Stomach (tissue), 9 donors: ENCODE data around the gene WWP2. TPM values are rescaled to one million over a fixed set of nuclear protein-coding genes. Genes with fewer than 3 reads are reported as not detected.

Source experiments
- DNase-seq, 2 donors: peaks; one replicate each; pipeline versions ENCODE4 v3.0.0 to v3.0.0-alpha.2; 2013 to 2019
- H3K27ac ChIP-seq, 5 donors: fragments of 200-600 bp in 4 of 5; sonication (generic) in 4 of 5; one replicate each; pipeline ENCODE4 v1.5.1; 2013 to 2019; ENCODE audit warnings: mild to moderate bottlenecking in 1 of 5, moderate library complexity in 1 of 5
- H3K27me3 ChIP-seq, 3 donors: fragments of 200-600 bp; sonication (generic); one replicate each; pipeline ENCODE4 v1.5.1; 2017 to 2019; ENCODE audit warnings: mixed run types in 1 of 3
- H3K36me3 ChIP-seq, 4 donors: fragments of 200-600 bp; sonication (generic); 1 replicate in 3 of 4; 2 replicates in 1 of 4; pipeline ENCODE4 v1.5.1; 2016 to 2019
- H3K4me1 ChIP-seq, 4 donors: fragments of 200-600 bp; sonication (generic); one replicate each; pipeline ENCODE4 v1.5.1; 2016 to 2019
- H3K4me3 ChIP-seq, 4 donors: fragments of 200-600 bp; sonication (generic) in 3 of 4; one replicate each; pipeline ENCODE4 v1.5.1; 2016 to 2019; ENCODE audit warnings: mild to moderate bottlenecking in 1 of 4
- H3K9me3 ChIP-seq, 4 donors: fragments of 200-600 bp; sonication (generic); one replicate each; pipeline ENCODE4 v1.5.1; 2016 to 2019
- CTCF ChIP-seq, 7 experiments: fragments of 450-650 bp in 4 of 7; fragments of 200-600 bp in 3 of 7; sonication (generic) in 3 of 7; IDR thresholded peaks; one replicate each; pipeline ENCODE4 v1.5.1; 2016 to 2019; ENCODE audit warnings: antibody characterized with exemption in 7 of 7, control low read depth in 2 of 7, mild to moderate bottlenecking in 1 of 7
- EP300 ChIP-seq: sonication (generic); formaldehyde crosslinking; IDR thresholded peaks from one replicate; pipeline ENCODE4 v1.6.1; 2017; ENCODE audit warnings: antibody characterized with exemption
- POLR2A ChIP-seq, 4 donors: fragments of 450-650 bp; IDR thresholded peaks; one replicate each; pipeline ENCODE4 v1.6.1; 2016; ENCODE audit warnings: antibody characterized with exemption in 4 of 4, control low read depth in 2 of 4, mild to moderate bottlenecking in 1 of 4, moderate library complexity in 1 of 4
- POLR2AphosphoS5 ChIP-seq, 3 donors: sonication (generic); formaldehyde crosslinking; IDR thresholded peaks; one replicate each; pipeline ENCODE4 v1.6.1; 2016; ENCODE audit warnings: antibody characterized with exemption in 3 of 3
- WGBS, 5 donors: extraction: QIAGEN DNeasy Blood & Tissue Kit in 3 of 5; methylation state at CpG; one replicate each; pipeline versions ENCODE4 v1.1.5 to v1.1.7; 2013 to 2018; 5-methylcytosine and 5-hydroxymethylcytosine counted together
- intact Hi-C: fragments of 100-400 bp; cut with DNase I; formaldehyde crosslinking; loops from one replicate; pipeline ENCODE4 v1.15.1; 2023; ENCODE audit warnings: low total_unique reads
- polyA plus RNA-seq, 3 donors: library from polyadenylated mRNA; stranded (reverse); fragments of 200-250 nt; gene quantifications; one replicate each; pipeline ENCODE4 v1.2.3, GENCODE V29; 2013
- total RNA-seq, 5 donors: library from RNA; depleted of rRNA; stranded (reverse); fragments of >200 nt; gene quantifications; one replicate each; pipeline versions ENCODE4 v1.1.0 to v1.2.3, GENCODE V29; 2014 to 2016
- donor health status: healthy with polysubstance abuse.
- donor health status: Bipolar disorder and iron deficiency.
- donor health status: healthy.

WWP2 gene
- total and polyA plus RNA-seq, 8 donors = 16.0 to 442 (median 35.2) TPM

- peaks cover 20 to 44% (median 42%) of the 10 kb centered on the region in 4 donors for H3K4me1 ChIP-seq
- no peak for TF ChIP-seq POLR2A (IDR thresholded peaks at IDR 0.05)
- TF ChIP-seq POLR2AphosphoS5 (IDR thresholded peaks at IDR 0.05) = peak in 1 of 3 donors; percentile 25
- TF ChIP-seq EP300 = no peak
- H3K27me3 ChIP-seq = no peaks in the 10 kb centered on the region
- no peak overlapping the region for H3K4me3 ChIP-seq
- no peaks in the 10 kb centered on the region for H3K9me3 ChIP-seq
- intact Hi-C loops = no loop called here
- peaks cover 0 to 41% (median 35%) of the 10 kb centered on the region in 4 donors for H3K36me3 ChIP-seq
- peak; percentile 62 to 76 for DNase-seq
- 28 to 54% (median 43%) methylated on average over 10 of the region's 10 CpGs for WGBS, 5 donors
- H3K27ac ChIP-seq = peak overlapping the region in 4 of 5 donors; percentile 64 to 74 (median 71)
These were observed 77.8 kb downstream of the WWP2 start for GRCh38 chr16:69839798-69840409.

- Histone ChIP-seq H3K4me3 (no peak overlapping the region), H3K4me1 (peaks cover 20 to 45% (median 37%) of the 10 kb centered on the region in 4 donors), H3K27me3 (no peaks in the 10 kb centered on the region), H3K9me3 (no peaks in the 10 kb centered on the region), H3K27ac (peak overlapping the region in 3 of 5 donors; percentile 24 to 74 (median 39)), H3K36me3 (peaks cover 0 to 48% (median 41%) of the 10 kb centered on the region in 4 donors)
- TF ChIP-seq POLR2A (IDR thresholded peaks at IDR 0.05) (no peak), EP300 (no peak), POLR2AphosphoS5 (IDR thresholded peaks at IDR 0.05) (no peak), CTCF (IDR thresholded peaks at IDR 0.05) (no peak)
- intact Hi-C loops = no loop called here
- peak; percentile 56 to 57 for DNase-seq
- WGBS, 5 donors = 55 to 85% (median 66%) methylated on average over 2 of the region's 2 CpGs
These were observed 78.8 kb downstream of the WWP2 start for GRCh38 chr16:69840975-69841374.

GRCh38 chr16:69844441-69844840 is 82.3 kb downstream of the WWP2 start:
- WGBS, 5 donors = 74 to 82% (median 81%) methylated on average over 8 of the region's 8 CpGs
- no peak for TF ChIP-seq POLR2AphosphoS5 (IDR thresholded peaks at IDR 0.05)
- no peak for TF ChIP-seq POLR2A (IDR thresholded peaks at IDR 0.05)
- TF ChIP-seq EP300 = no peak
- no peak for TF ChIP-seq CTCF (IDR thresholded peaks at IDR 0.05)
- no peak overlapping the region for H3K27ac ChIP-seq
- H3K9me3 ChIP-seq = no peaks in the 10 kb centered on the region
- H3K27me3 ChIP-seq = no peaks in the 10 kb centered on the region
- no peak for DNase-seq
- no peak overlapping the region for H3K4me3 ChIP-seq
- intact Hi-C loops = no loop called here
- peaks cover 0 to 55% (median 41%) of the 10 kb centered on the region in 4 donors for H3K36me3 ChIP-seq
- peaks cover 17 to 40% (median 37%) of the 10 kb centered on the region in 4 donors for H3K4me1 ChIP-seq

- intact Hi-C loops = no loop called here
- Histone ChIP-seq H3K27me3 (no peaks in the 10 kb centered on the region), H3K9me3 (no peaks in the 10 kb centered on the region), H3K36me3 (peaks cover 0 to 55% (median 41%) of the 10 kb centered on the region in 4 donors), H3K4me1 (peaks cover 12 to 37% (median 31%) of the 10 kb centered on the region in 4 donors), H3K4me3 (no peak overlapping the region), H3K27ac (no peak overlapping the region)
- TF ChIP-seq CTCF (IDR thresholded peaks at IDR 0.05) = no peak
- TF ChIP-seq POLR2A (IDR thresholded peaks at IDR 0.05) = no peak
- no peak for TF ChIP-seq POLR2AphosphoS5 (IDR thresholded peaks at IDR 0.05)
- TF ChIP-seq EP300 = no peak
- DNase-seq = no peak
- WGBS, 5 donors = 71 to 83% (median 78%) methylated on average over 6 of the region's 6 CpGs
These were observed 83.0 kb downstream of the WWP2 start for GRCh38 chr16:69845181-69845580.

- H3K4me3 ChIP-seq = no peak overlapping the region
- H3K36me3 ChIP-seq = peaks cover 0 to 43% (median 25%) of the 10 kb centered on the region in 4 donors
- no peak for DNase-seq
- TF ChIP-seq EP300 (no peak), POLR2AphosphoS5 (IDR thresholded peaks at IDR 0.05) (no peak), CTCF (IDR thresholded peaks at IDR 0.05) (no peak), POLR2A (IDR thresholded peaks at IDR 0.05) (no peak)
- peak overlapping the region in 2 of 5 donors; percentile 68 to 76 for H3K27ac ChIP-seq
- intact Hi-C loops = no loop called here
- H3K9me3 ChIP-seq = no peaks in the 10 kb centered on the region
- WGBS, 5 donors = 90 to 99% (median 96%) methylated on average over 5 of the region's 5 CpGs
- peaks cover 11 to 28% (median 18%) of the 10 kb centered on the region in 4 donors for H3K4me1 ChIP-seq
- no peaks in the 10 kb centered on the region for H3K27me3 ChIP-seq
These were observed 85.5 kb downstream of the WWP2 start for GRCh38 chr16:69847643-69848042.
